Superior temporal gyrus (tissue), 1 donor: ENCODE measurements around the gene CCDC33.
"Not testable (repeated sequence)": the region's sequence is repeated elsewhere in the genome, so short reads cannot be mapped to it uniquely, and the experiment has no call there.

ENCODE experiments used
- DNase-seq: peaks from one replicate; pipeline ENCODE4 v3.0.0-alpha.2; 2016; ENCODE audit errors: extremely low spot score

Gene CCDC33

DNA sequence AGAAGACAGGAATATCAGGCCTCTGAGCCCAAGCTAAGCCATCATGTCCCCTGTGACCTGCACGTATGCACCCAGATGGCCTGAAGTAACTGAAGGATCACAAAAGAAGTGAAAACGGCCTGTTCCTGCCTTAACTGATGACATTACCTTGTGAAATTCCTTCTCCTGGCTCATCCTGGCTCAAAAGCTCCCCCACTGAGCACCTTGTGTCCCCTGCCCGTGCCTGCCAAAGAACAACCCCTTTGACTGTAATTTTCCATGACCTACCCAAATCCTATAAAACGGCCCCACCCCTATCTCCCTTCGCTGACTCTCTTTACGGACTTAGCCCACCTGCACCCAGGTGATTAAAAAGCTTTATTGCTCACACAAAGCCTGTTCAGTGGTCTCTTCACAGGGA is 123.2 kb downstream of the CCDC33 start:
- DNase-seq, result not testable (repeated sequence)

DNA sequence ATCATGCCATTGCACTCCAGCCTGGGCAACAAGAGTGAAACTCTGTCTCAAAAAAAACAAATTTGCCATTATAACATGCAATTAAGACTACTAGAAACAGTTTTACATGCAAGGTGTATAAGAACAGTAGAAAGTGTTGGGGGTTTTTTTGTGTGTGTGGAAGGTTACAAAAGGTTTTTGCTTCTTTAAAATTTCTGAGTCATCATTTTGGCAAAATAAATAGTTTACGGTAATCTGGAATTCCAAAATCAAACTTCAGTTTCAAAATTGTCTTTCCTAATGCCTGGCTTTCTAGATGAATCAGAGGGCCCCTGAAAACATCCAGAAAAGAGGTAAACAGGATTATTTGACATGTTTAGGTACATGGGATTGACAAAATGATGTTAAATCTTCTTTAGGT is 124.7 kb downstream of the CCDC33 start:
- not testable (repeated sequence) for DNase-seq

- DNase-seq, result no peak
These were observed 126.4 kb downstream of the CCDC33 start for GRCh38 chr15:74362482-74362881.

- DNase-seq, result no peak
These were observed 128.9 kb downstream of the CCDC33 start for GRCh38 chr15:74364936-74365597.

DNA sequence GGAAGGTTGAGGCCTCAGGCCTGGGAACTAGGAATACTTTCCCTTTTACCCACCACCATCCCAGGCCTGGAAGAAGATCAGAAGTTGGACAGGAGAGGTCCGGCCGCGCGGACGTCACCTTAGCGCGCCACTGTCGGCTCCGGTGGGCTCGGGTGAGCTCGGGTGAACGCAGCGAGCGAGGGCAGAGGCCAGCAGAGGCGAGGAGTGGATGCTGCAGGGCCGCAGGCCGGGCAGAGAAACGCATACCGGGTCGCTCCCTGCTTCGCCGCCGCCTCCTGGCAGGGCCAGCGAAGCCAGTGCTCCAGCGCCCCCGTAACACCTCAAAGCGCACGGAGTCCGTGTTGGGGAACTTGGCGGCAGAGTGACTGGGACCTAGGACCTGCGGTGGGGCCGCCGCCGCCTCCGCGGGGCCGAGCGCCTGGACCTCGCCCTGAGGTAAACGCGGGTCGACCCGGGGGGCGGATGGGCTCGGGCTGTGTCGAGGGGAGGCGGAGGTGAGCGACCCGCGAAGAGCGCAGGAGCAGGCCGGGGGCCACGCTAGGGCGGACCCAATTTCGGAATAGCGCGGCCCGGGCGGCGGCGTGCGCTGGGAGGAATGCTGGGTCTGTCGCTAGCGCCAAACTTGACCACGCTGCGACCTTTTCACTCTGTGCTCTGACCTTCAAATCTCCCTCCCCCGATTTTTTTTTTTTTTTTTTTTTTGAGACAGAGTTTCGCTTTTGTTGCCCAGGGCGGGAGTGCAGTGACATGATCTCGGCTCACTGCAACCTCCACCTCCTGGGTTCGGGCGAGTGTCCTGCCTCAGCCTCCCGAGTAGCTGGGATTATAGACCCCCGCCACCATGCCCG is 129.7 kb downstream of the CCDC33 start:
- DNase-seq, result no peak

DNA sequence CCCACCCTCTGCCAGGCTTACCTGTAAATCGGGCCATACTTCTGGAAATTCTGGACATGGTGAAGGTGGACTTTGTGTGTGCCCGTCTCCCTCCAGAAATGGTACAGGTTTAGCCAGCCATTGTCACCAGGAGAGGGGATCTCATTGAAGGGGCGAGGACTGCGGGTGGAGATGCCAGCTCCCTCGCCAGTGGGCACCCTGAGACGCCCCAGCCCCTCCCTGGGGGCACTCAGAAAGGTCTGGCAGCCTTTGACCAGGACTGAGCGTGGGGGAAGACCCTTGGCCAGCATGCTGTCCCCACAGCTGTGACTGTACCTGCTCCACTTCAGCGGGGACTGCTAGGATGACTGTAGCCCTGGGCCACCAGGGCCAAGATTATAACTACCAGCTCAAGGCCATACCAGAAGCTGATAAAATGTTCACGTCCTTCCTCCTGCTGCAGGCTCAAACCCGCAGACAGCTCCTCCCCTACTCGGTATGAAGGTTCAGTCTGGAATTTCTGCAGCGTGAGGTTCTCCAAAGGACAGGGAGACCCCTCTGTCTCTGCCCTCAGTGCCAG is 131.2 kb downstream of the CCDC33 start, which contains the start of gene CYP11A1:
Gene CYP11A1, minus strand, starts transcription at position 351 of the 559 bp plus-strand sequence. Its CDS starts 61 bp downstream, at position 290.
- no peak for DNase-seq

- no peak for DNase-seq
These were observed 132.0 kb downstream of the CCDC33 start for GRCh38 chr15:74368121-74368520.

DNA sequence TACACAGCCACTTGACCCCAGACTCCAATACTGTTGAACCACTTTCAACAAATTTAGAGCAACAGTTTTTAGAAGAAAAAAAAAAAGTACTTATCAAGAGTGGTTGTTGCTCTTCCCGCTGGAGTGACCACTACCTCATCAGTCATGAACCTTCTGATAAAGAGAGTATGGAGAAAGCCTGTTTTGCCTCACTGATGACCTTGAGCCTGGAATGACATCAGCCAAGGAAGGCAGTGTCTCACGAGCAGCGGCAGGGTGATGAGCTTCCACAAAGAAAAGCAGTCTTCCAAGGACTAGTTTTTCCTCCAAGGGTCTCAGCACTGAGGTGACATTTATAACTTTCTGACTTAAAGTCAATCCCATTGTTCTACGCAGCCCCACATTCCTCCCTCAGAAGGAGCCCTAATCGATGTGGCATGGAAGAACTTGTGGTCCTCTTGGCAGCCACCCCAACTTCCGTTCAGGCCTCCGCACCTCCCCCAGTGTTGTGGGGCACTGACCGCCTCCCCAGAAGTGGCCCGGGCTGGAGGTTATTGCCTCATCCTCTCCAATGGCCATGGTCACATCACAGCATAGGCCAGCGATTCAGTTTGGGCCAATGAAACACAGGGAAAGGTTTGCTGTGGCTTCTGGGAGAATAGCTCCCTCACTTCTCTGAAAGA is 133.1 kb downstream of the CCDC33 start:
- DNase-seq, result no peak

GRCh38 chr15:74369756-74370155 is 133.6 kb downstream of the CCDC33 start:
- no peak for DNase-seq

DNA sequence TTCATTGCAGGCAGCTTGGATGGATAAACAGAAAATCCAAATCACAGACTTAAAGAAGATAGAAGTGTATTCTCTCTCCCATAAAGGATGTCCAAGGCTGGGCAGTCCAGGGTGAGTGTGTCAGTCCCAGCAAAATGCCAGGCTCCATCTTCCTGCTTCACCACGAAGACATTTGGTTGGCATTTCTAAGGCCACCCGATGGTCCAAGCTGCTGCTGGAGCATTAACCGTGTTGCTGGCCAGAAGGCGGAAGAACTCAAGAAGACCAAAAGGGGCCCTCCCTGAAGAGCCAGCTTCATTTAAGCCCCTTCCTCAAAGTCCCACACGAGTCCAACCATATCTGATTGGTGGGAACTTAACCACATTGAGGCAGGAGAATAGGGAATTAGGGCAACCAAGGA is 134.3 kb downstream of the CCDC33 start:
- peak; percentile 3 for DNase-seq

GRCh38 chr15:74373056-74373650 is 137.0 kb downstream of the CCDC33 start:
- DNase-seq, result no peak

- peak; percentile 94 for DNase-seq
These were observed 137.9 kb downstream of the CCDC33 start for GRCh38 chr15:74373731-74374647.

- peak; percentile 4 for DNase-seq
These were observed 138.6 kb downstream of the CCDC33 start for GRCh38 chr15:74374648-74375302.

- peak; percentile 93 for DNase-seq
These were observed 139.2 kb downstream of the CCDC33 start for GRCh38 chr15:74375303-74375693.

DNA sequence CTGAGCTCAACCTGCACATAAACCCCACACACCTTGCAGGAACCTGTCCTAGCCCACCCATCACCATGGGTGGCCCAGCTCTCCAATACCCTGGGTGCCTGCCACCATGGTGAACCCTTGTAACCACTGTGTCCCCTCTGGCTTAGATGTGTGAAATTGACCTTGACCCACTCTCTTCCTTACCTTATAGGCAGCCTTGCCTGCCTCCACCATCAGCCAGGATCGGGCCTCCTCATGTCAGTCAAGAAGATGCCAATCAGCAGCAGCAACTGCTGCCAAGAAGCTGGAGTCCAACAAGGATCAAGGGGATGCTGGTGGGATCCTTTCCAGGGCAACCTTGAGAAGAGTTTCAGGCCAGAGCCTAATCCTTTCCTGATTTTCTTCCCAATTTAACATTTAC is 140.1 kb downstream of the CCDC33 start:
- peak; percentile 5 for DNase-seq

- DNase-seq, result peak; percentile 2
These were observed 140.9 kb downstream of the CCDC33 start for GRCh38 chr15:74376825-74377581.

GRCh38 chr15:74377831-74378766 is 142.0 kb downstream of the CCDC33 start:
- DNase-seq, result no peak

- DNase-seq, result no peak
These were observed 142.7 kb downstream of the CCDC33 start for GRCh38 chr15:74378848-74379247.
